SW 1271 (cell line): Measurements from ENCODE around the gene OR9A2.
"Not testable (repeated sequence)": the region's sequence is repeated elsewhere in the genome, so short reads cannot be mapped to it uniquely, and the experiment has no call there.

Source experiments
- DNase-seq, 2 experiments: peaks; one replicate each; lab custom pipeline; 2025; lab: John Stamatoyannopoulos, UW

OR9A2 gene

DNA sequence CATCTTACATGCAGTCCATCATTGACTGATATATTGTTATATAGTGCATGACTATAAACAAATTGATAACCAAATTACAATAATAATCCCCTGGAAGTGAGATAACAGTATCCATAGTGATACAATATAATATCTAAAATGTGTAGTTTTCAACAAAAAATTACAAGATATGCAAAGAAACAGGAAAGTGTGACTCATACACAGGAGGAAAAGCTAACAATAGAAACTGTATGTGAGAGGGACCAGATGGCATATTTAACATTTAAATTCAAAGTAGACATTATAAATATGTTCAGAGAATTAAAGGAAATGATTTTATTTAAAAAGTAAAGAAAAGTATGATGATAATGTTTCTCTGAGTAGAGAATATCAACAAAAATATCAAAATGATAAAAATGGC lies 8.0 kb downstream of the OR9A2 start:
- DNase-seq, result no peak

- no peak for DNase-seq
These were observed 9.9 kb downstream of the OR9A2 start for GRCh38 chr7:143016996-143017395.

DNA sequence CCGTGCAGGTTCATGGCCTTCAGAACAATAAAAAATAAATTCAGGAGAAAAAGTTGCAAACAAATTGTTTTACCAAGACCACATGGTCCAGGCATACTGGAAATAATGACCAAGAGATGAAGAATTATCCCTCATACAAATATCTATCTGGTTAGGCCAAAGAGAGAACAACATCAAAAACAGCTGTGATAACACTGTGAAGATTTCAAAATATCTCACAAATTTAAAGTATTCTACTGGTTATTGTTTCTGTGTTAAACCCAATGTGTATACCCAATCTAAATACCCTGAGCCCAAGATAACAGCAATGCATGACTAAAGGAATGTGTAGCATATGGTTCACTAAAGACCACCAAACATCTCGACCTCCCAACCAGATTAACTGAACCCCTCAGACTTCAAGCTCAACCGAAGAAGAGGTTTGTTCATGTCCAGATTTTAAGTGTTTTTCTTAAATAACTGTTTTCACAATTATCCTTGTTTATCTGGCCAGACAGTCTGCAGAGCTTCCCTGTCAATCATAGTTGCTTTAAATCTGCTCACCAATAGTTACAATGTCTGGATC lies 10.9 kb downstream of the OR9A2 start:
- DNase-seq, result no peak

DNA sequence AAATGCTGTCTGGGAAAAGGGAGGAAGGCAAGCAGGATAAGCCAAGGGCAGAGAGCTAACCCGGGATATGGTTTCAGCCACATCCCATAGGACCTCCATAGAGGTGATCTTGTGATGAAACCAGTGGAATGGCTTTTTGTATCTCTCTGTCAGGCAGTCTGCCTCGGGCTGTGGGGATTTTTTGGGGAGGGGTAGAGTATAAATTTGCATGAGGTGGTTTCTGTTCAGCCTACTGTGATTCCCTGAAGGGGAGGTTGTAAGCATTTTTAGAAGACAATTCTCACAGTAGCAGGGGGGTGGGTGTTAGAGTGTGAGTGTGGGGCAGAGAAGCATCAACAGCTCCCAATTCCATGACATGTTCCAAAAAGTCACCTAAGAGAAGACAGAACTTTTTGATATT lies 11.8 kb downstream of the OR9A2 start:
- no peak for DNase-seq

DNA sequence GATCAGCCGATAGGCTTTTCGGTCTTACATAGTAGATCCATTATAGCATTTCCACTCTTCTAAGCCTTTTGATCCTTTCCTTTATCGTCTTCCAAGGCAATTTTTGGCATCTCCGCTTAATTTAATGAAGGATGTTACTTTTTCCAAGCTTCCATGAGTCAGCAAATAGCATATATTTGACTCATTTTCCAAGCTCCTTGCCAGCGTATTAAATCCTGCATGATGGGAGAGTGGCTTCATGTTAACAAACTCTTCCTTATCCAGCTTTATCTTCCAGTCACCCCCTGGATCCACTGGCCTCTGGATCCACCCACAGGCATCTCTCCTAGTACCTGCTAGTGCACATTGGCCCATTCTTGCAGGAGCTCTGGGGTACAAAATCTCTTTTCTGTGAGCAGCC lies 13.0 kb downstream of the OR9A2 start:
- DNase-seq, result no peak

GRCh38 chr7:143013473-143013872 lies 13.5 kb downstream of the OR9A2 start:
- DNase-seq, result no peak

DNA sequence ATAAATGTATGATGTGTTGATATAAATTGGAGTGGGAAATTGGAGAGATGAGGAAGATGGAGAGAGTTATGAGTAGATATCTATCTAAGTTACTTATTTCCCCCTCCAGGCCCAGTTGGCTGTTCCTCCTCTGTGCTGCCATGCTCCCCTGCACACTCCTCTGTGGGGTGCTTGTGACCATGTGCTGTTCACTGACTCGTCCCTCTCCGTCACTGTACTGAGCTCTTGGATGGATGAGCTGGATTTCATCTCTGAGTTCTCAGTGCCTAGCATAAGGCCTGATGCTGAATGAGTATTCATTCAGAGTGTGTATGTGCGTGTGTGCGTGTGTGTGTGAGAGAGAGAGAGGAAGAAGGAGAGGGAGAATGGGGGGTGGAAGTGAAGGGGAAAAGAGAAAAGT lies 14.5 kb downstream of the OR9A2 start:
- no peak for DNase-seq

DNA sequence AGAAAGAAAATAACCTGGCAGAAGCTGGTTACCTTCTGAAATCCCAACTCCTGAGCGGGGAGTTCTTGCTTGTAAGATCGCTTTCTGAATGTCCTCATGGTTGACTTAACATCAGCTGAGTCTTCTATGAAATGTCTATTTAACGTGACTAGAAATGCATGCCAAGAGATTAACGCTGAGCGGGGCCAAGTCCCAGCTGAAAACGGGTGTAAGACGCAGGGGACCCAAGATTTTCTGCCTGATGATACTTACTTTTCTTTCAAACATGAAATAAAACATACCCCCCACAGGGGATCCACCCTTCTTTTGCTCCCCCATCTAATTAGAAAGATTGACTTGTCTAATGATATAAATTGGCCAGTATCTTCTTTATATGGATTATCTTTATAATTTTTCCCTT lies 14.9 kb downstream of the OR9A2 start:
- no peak for DNase-seq

DNA sequence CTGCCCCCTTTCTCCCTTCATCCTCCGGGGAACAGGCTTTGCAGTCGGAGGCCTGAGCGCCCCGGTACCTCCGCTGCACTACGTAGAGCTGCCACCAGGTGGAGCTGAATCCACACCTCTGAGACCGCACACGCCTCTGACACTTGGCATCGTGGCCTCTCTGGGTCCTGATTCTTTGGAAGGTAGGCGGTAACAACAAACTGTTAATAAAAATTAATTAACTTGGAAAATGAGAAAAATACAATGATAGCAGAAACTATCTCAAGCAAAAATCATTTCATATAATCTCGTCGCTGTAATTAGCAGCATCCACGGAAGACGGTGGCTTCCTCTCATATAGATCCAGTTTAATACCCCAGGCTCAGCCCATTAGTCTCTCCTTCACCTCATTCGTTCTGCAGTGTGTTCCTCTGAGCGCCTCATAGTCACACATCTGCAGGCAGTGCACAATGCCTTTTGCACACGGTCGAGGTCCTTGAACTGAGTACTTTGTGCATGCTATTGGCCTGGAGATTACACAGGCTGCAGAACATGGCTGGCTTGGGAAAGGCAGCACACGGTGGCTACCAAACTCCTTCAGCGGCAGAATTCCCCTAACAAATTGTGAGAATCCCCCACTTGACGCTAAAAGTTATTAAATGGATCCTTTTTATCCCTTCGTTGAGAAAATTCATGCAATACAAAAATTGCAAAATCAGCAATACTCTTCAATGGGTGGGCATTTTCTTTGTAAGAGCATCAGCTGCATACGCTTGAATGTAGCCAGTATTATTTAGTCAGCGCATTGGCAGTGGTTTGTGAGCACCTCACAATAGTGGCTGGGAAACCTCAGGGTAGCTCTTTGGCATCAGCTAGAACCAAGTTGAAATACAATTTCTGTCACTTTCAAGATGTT lies 18.7 kb downstream of the OR9A2 start:
- peak in 1 of 2 experiments; percentile 30 for DNase-seq

GRCh38 chr7:143005632-143006260 lies 21.2 kb downstream of the OR9A2 start:
- DNase-seq, result no peak

DNA sequence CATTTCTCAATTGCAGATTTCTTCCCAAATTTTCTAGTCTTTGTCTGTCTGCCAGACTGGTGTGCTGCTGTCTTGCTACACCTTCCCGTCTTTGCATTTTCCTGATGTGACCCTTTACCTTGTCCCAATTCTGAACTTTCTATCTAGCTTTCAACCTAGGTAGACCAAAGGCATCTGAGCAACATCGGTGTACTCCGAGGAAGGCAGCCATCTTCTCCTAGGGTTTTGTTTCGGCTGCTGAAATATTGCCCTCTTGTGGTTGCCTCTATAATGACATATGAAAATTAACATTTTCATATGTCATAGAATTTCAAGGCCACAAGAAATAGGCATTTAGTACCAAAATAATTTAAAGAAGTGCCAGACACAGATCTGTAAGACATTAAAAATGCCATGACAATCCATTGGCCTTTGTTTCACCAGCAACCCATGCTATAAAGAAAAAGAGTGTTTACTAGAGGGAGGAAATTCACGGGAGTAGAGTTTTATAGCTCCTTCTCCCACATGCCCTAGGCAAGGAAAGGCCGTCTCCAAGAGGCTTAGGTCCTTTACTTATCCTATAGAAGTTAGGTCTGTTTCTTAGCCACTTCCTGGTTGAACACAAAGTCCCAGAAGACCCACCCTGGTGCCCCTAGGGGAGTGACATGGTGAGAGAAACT lies 23.4 kb downstream of the OR9A2 start:
- DNase-seq, result peak in 1 of 2 experiments; percentile 39

GRCh38 chr7:143002898-143003297 lies 24.0 kb downstream of the OR9A2 start:
- DNase-seq, result no peak

DNA sequence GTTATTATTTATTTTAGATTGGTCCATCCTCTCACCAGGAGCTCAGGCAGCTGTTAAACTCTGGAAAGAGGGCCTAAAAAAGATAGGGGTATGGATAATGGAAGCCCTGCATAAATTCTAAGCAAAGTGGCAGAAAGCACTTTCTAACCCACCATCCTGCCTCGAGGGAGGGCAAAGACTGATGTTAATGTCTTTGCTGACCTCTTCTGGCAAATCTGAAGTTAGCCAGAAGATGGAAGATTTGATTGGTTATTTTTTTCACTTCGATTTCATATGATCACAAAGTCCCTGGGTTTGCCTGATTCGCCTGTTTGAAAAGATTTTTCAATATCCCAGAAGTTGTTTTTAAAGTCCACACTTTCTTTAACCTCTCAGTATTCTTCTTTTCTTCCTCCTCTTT lies 24.8 kb downstream of the OR9A2 start:
- no peak for DNase-seq

DNA sequence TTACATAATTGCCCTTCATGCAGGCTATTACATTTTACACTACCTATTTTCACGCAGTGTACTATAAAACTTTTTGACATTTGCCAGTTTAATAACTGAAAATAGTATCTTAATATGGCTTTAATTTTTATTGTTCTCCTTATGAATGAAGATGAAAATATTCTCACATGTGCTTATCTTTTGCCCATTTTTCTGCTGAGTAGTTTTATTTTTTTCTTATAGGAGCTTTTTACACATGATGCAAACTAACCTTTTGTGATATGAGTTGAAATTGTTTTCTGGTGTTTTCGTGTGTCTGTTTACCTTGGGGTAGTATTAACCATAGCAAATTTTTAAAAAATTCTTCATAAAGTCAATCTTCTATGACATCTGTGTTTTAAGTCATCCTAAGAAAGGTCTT lies 26.3 kb downstream of the OR9A2 start:
- no peak for DNase-seq

DNA sequence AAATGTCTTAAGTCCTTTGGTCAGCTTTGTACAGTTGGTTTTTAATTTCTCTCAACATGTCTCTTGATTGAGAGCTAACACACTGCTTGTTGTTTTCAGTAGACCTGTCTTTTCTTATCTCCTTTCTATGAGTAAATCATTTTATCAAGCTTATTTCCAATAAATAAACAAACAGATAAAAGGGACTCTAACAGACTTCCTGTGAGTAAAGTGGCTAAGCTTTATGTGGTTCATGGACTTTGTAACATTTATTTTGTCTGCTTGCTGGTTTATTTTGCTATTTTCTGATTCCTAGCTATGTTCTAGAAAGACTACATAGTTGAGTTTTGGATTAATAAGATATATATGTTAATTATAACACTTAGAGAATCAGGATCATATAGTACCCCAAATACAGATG lies 27.1 kb downstream of the OR9A2 start:
- DNase-seq, result no peak

GRCh38 chr7:142998966-142999365 lies 28.0 kb downstream of the OR9A2 start:
- DNase-seq, result no peak

GRCh38 chr7:142997456-142997989 lies 29.4 kb downstream of the OR9A2 start:
- DNase-seq, result no peak

GRCh38 chr7:142992427-142992826 lies 34.5 kb downstream of the OR9A2 start:
- no peak for DNase-seq

DNA sequence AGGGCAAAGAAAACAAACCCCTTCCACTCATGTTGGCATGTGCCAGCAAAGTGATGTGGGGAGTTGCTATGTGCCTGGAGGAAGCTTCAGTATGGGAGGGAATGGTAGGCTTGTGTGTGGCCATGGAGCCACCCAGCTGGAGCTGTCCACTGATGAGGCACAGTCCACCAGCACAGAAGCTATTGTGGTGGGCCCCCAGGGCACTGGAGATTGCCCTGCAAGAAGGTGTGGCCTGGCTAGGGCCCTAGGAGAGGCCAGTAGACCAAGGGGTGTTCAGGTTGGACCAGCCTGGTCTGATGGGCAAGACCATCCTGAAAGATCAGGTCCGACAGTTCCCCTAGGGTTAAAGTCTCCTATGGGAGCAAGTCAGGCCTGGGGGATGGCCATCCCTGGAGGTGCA lies 42.6 kb downstream of the OR9A2 start:
- DNase-seq, result no peak

DNA sequence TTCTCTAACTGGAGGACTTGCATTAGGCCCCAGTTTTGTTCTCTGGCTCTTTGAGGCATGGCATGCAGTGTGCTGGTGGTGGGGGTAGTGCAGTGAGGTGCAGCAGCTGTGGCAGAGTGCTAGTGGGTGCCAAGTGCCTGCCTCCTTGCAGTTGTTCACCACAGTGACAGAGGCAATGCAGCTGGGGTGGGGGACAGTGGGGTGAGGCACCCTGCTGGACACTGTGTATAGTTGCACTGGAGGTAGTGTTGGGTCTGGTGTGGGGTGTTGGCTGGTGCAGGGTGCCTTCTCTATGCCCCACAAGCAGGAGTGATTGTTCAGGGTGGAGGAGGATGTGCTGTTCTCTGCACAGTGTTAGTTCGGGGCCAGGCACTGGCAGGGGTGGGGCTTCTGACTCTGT lies 43.1 kb downstream of the OR9A2 start:
- no peak for DNase-seq

DNA sequence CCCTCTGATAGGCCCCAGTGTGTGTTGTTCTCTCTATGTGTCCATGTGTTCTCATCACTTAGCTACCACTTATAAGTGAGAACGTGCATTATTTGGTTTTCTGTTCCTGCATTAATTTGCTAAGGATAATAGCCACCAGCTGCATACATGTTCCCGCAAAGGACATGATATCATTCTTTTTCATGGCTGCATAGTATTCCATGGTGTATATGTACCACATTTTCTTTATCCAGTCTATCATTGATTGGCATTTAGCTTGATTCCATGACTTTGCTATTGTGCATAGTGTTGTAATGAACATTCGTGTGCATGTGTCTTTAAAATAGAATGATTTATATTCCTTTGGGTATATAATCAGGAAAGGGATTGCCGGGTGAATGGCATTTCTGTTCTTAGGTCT lies 48.5 kb downstream of the OR9A2 start:
- DNase-seq, result not testable (repeated sequence)
